ENCODE data around the gene TSPEAR.

Gene TSPEAR

GRCh38 chr21:44524414-44525371 is 186.7 kb downstream of the TSPEAR start:
- no peak for DNase-seq

- no peak for DNase-seq
Observed at GRCh38 chr21:44523567-44524413, 187.6 kb downstream of the TSPEAR start.

GRCh38 chr21:44522753-44523204 is 188.6 kb downstream of the TSPEAR start:
- no peak for DNase-seq

GRCh38 chr21:44521928-44522752 is 189.2 kb downstream of the TSPEAR start:
- DNase-seq: no peak

GRCh38 chr21:44521301-44521927 is 190.0 kb downstream of the TSPEAR start:
- DNase-seq: no peak

- DNase-seq: no peak
Observed at GRCh38 chr21:44520326-44521300, 190.8 kb downstream of the TSPEAR start.

GRCh38 chr21:44519346-44520325 is 191.7 kb downstream of the TSPEAR start:
- DNase-seq: no peak

GRCh38 chr21:44518686-44519085 is 192.7 kb downstream of the TSPEAR start:
- DNase-seq: no peak

- no peak for DNase-seq
Observed at GRCh38 chr21:44517175-44517899, 194.0 kb downstream of the TSPEAR start.

GRCh38 chr21:44516828-44517174 is 194.6 kb downstream of the TSPEAR start:
- DNase-seq: no peak

- DNase-seq: no peak
Observed at GRCh38 chr21:44516342-44516741, 195.0 kb downstream of the TSPEAR start.

- DNase-seq: no peak
Observed at GRCh38 chr21:44515359-44516165, 195.8 kb downstream of the TSPEAR start.

- no peak for DNase-seq
Observed at GRCh38 chr21:44514746-44515358, 196.5 kb downstream of the TSPEAR start.

GRCh38 chr21:44514218-44514520 is 197.2 kb downstream of the TSPEAR start:
- DNase-seq: no peak

- DNase-seq: no peak
Observed at GRCh38 chr21:44513389-44514217, 197.8 kb downstream of the TSPEAR start.

GRCh38 chr21:44512496-44513388 is 198.6 kb downstream of the TSPEAR start:
- no peak for DNase-seq

All from inflammatory macrophage (primary cell).